NCI-H510A (cell line): ENCODE measurements around the gene CHN2.

Experiments
- DNase-seq: peaks from one replicate; lab custom pipeline; 2025; lab: John Stamatoyannopoulos, UW

The CHN2 gene

DNA sequence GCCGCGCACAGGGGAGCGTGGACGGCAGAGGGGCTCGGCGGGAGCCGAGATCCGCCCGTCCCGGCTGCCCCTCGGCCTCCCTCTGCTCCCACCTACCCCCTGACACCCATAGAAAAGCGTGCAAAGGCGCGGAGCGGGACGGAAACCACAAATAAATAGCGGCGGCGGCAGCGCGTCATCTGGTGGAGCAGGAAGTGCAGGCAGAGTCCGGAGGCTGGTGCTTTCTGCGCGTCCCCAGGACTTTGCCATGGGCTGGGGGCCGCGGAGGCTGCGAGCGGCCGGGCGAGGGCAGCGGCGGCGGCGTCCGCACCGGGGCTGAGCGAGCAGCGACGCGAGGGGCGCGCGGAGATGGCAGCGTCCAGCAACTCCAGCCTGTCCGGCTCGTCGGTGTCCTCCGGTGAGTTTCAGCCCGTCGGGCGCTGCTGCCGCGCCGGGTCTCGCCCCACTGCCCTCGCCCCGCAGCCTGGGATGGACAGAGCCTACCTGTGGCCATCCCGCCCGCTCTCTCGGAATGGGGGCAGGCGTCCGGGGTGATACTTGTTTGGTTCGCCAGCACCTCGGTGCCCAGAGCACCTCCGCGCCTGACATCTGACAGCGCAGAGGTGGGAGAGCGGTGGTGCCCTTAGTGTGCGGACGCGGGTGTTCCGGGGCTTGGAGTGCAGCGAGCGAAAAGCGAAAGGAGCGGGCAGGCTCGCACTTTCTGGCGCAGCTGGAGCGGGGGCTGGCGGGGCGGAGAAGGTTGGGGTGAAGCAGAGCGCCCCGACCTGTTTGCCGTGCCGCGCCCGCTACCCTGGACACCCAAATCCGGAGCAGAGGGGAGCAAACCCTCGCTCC, at the start of gene CHN2:
Gene CHN2, plus strand, starts transcription at position 182 of the 834 bp plus-strand sequence.
- DNase-seq, result peak; percentile 46

DNA sequence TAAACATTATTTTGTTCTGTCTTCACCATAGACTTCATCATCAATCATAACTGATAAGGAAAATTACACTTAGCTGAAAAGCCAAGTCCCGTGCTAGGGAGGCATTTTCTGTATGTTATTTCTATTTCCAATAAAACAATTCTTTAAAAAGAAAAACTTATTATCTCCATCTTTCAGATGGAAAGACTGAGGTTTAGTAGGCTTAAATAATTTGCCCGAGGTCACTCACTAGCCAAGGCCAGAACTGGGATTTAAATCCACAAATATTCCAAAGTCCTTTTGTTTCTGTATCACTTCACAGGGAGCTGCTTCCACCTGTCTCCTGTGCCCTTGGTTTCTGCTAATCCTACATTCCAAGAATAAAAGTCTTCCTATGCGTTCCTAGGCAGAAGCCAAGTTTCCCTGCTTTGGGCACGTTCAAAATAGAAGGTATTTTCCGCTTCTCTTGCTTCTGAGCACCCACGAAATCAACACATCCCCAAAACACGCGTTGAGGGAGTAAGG, 49.0 kb upstream of the CHN2 start:
- no peak for DNase-seq

DNA sequence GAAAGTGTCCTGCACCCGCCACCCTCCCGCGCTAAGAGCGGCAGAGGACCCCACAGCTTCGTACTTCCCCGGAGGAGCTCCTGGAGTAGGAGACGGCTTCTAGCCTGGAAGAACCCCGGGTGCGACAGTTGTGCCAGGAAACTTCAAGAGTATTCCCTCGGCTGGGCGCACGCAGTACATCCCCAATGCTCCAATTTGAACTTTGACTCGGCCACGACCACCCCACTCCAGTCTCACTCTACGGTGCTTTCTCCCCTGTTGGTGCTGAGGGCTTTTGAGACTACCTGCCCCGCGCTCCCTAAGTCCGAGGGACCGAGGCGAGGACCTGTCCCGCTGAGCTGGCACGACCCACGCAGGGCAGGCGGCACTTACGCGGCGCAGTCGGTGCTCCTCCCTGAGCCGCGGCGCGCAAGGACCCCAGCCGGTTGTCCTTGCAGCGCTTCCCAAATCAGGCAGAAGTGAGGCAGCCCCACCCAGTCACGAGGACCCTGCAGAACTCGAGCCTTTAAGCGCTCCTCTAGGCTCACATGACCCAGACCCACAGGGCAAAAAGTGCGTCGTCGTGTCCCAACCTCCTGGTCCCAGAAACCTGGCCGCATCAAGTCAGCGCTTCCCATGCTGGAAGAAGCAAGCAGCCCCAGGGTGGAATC, 48.4 kb upstream of the CHN2 start, which contains the start of gene CPVL:
Gene CPVL, minus strand, starts transcription at position 481 of the 650 bp plus-strand sequence. CDS start 25,476 bp downstream, outside the sequence.
- peak; percentile 6 for DNase-seq

DNA sequence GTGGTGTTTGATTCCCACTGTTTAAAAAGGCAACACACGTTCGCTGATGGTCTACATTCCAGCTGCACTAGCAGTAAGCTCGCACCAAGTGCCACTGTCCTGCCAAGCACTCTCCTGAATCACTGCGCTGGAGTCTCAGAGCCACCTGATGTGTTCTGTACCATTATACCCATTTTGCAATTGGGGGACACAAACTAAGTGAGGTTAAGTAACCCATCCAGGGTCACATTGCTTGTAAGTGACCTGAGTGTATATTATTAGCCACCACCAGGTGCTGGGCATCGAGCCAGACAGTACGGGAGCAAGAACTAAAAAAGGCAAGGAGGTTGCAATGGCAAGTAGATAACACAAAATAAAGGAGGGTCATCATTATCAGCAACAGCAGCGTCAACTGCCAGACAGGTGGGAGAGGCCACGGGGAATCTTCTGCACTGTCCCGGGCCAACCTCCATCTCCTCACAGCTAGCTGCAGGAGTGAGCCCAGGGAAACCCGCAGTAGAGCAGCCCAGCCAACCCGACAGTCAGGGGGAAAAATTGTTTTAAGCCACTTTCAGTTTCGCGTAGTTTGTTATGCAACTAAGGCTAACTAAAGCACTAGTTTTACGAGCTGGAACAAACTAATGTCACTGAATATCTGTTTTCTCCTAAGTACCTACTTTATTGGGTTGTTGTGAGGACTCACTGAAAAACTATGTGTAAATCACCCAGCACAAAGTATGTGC, 47.5 kb upstream of the CHN2 start:
- peak; percentile 1 for DNase-seq

DNA sequence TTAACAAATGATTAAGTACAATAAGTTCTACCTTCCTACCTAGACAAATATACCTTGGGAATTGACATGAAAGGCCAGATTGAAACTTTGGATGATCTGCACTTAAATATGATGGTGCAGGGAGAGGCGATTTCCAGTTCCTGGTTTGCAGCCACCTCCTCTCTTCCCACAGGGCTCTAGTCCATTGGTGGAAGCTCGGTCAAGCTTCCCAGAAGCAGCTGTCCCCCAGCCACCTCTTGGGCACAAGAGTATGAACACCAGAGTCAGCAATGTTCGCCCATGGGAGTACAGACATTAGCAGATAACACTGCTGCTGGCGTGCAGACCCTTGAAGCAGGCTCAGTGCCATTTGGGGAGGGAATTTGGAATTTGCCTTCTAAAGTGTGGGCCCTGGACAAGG, 46.8 kb upstream of the CHN2 start:
- DNase-seq, result no peak

DNA sequence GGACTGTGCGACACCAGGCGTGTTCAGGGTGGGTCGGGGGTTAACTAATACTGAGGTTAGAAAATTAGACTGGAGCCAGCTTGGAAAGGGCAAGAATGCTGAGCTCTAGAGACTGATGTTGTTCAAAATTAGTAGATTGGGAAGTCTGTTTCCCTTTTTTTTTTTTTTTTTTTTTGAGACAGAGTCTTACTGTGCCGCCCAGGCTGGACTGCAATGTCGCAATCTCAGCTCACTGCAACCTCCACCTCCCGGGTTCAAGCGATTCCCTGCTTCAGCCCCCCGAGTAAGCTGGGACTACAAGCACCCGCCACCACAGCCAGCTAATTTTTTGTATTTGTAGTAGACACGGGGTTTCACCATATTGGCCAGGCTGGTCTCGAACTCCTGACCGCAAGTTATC, 45.5 kb upstream of the CHN2 start:
- DNase-seq, result no peak

DNA sequence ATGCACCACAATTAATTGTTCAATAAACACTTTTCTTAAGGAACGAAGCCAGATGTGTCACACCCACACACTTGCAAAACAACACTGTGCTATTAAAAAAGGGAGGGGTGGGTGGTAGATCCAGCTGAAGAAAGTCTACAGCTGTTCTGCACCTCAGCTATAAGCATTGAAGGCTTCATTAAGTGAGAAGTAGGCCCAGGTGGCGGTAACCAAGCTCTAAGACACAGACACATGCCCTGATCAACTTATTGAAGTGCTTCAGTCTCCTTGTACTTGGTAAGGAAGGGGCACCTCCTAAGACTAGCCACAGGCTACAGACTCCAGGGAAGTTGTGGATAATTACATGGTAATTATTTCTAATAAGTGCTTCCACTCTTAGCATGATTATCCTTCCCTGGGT, 43.7 kb upstream of the CHN2 start:
- DNase-seq, result no peak

DNA sequence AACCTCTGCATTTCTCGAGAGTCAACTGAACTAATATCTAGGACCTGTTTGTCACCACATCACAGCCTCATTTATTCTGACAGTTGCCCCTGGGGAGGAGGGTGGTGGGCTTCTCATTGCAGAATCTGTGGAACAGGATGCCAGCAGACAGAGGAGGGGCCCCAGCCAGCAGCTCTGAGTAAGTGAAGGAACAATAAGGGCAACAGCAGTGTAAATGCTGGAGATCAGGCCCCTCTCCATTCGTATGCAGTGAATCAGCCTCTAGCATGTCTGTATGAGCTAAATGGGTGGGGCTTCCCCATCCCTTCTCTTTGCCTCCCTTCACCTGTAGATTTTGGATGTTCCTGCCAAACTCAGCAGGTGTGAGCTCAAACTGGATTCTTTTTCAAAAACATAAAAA, 40.5 kb upstream of the CHN2 start:
- no peak for DNase-seq

DNA sequence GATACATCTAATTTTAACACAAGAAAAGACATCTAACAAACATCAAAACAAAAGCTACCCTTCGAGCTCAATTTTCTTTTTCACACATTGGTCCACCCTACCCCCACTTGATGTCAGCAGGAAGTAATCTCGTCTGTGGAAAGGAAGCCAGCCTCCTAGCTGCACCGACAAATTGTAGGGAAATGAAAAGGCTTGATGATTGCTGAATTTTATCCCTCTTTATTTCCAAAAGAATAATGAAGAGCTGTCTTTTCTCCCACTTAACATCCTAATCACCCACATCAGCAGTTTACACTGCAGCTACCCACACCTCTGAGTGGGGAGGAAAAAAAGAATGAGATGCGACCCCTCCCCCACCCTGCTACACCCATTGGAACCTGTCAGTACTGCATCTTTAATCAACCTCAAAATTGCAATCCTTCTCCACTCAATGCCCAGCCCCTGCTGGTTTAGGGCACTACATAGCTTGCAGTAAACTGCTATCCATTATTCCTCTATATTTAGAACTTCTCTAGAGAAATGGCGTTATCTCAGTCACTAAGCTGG, 37.6 kb upstream of the CHN2 start:
- no peak for DNase-seq

DNA sequence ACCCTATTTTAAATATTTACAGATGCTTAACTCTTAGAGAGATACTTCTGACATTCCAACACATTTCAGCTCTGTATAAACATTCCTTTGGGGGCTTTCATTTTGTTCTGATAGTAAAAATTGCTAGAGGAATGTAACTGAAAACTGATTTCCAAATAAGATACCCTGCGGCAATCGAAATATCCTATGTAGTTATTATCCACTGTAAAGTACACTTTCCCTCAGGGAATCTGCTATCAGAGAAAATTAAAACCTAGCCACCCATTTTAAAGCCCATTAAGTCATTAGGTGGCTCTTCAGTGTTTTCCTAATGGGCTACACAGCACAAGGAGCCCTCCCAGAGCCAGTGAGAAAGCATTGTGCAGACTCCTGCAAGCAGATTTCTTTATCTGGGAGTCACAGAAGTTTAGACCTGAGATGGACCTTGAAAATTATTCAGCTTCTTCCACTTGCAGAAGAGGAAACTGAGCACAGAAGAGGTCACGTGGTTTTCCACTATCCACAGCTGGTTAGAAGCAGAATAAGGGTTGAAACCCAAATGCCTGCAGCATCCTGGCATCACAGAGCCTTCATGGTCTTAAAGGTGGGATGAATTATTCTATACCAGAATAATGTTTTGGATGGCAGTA, 35.7 kb upstream of the CHN2 start:
- no peak for DNase-seq

DNA sequence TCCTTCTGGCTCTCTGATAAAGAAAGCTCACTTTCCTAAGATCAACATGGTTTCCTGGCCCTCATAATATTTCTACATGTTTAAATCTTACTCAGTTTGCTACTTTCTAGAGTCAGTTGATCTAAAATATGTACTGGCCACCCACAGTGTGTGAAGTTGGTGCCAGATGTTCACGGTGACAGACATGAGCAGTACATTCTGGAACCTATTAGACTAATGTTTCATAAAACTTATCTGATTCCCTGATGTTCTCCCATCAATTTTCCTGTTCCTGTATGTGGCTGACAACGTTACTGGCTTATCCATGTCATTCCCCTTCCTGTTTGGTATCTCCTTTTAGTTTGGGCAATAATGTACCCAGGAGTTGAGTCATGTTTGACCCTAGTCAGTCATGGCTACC, 34.5 kb upstream of the CHN2 start:
- DNase-seq, result no peak

DNA sequence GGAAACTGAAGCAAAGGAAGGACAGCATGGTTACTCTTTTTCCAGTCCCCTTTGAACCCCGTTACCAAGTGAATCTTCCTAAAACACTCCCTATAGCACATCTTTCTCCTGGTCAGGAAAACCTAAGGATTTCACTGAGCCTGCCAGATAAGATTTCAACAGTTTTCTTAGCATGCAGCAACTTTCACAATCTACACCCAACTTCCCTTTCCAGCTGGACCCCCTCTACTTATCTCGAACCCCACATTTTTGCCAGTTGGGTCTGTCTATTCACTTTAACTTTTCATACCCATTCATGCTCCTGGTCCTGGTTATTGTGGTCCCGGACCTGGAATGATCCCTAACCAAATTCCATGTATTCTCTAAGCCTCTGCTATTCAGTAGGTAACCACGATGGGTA, 33.3 kb upstream of the CHN2 start:
- no peak for DNase-seq

DNA sequence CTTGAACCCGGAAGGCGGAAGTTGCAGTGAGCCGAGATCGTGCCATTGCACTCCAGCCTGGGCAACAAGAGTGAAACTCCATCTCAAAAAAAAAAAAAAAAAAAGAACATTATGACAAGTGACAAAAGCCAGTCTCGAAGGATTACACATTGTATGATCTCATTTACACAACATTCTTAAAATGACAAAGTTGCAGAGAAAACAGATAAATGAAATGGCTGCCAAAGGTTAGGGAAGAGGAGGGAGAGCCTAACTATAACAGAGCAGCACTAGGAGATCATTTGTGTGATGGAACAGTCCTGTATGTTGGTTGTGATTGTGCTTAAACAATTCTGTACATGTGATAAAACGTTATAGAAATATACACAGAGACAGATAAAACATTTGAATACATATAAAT, 32.0 kb upstream of the CHN2 start:
- DNase-seq, result no peak

DNA sequence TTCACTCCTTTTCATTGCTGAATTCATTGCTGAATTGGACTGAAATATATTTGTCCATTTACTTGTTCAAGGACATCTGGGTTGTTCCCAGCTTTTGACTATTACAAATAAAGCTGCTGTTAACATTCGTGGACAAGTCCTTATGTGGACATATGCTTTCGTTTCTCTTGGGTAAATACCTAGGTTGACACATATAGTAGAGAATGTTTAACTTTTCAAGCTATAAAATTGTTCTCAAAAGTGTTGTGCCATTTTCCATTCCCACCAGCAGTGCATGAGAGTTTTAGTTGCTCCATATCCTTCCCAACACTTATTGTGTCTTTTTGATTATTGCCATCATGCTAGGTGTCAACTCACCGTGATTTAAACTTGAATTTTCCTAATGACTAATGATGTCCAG, 30.7 kb upstream of the CHN2 start:
- no peak for DNase-seq

DNA sequence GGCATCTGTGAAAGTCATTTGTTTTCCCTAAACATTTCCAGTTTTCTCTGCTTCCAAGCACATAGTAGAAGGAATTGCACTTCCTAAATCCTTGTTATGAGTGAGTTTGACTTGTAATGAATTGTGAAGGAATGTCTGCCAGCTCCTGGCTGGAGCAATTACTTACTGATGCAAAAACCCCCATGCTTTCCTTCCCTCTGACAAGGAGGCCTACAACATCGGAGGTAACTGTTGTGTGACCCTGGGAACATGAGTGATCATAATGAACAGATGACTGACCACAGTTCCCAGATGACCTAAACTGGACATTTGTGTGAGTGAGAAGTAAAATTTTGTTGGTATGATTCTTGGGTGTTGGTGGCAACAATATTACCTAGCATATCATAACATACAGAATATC, 26.9 kb upstream of the CHN2 start:
- no peak for DNase-seq

DNA sequence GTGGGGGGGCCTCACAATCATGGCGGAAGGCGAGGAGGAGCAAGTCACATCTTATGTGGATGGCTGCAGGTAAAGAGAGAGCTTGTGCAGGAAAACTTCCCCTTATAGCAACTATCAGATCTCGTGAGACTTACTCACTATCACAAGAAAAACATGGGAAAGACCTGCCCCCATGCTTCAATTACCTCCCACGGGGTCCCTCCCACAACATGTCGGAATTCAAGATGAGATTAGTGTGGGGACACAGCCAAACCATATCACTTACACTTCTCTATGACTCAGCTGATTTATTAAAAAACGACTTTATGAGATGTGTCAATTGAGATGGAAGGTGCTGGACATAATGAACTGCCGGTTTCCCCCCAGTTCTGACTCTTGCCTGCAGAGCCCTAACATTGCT, 23.8 kb upstream of the CHN2 start:
- no peak for DNase-seq

DNA sequence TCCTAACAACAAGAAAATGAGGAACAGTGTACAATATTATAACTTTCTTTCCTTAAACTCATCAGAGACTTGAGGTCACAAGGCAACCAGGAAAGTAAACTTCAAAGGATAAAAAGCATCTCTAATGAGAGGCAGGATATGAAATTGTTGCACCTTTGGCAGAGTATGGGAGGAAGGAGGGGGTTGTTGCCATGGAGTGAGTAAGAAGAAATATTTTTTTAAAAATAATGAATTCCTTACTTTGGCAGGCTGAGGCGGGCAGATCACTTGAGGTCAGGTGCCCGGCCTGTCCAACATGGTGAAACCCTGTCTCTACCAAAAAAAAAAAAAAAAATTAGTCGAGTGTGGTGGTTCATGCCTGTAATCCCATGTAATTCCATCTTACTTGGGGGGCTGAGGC, 21.1 kb upstream of the CHN2 start:
- DNase-seq, result no peak

DNA sequence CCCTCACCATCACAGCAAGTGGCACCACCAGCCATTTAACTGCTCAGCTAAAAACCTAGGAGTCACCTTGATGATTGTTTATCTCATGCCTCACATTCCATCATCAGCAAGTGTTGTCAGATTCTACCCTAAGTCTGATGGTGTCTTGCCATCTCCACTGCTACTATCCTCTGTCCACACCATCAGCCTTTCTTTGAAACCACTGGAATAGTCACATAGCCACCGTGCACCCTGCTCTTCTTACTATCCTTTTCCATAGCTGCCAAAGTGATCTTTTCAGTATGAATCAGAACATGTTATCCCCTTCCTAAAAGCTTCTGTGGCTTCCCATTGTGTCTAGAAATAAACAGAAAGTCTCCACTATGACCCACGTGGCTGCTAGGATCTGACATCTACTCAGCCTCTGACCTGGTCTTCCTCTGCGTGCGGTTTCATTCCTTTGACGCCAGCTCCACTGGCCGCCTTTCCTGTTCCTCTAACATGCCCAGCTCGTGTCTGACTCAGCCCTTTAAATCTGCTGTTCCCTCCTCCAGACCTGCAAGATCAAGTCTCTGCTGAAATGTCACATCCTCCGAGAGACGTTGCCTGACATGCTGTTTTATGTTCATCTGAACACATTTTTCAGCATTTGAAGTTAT, 16.5 kb upstream of the CHN2 start:
- no peak for DNase-seq

DNA sequence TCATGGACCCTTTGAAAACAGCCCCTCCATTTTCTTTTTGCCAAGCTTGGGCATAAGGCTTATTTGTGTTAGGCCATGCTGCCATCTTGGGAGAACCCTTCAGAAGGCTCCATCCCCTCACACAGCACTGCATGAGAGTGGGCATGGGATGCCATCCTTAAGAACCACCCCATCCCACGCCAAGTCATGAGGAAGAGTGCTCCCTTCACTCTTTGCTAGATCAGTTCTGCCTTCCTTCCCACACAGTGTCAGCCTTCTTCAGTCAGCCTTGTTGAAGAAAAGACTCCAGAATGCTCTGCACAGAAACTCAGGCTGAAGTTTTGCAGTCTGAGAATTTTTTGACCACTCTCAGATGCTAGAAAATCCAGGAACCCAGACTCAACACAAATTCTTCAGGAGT, 15.5 kb upstream of the CHN2 start:
- no peak for DNase-seq

DNA sequence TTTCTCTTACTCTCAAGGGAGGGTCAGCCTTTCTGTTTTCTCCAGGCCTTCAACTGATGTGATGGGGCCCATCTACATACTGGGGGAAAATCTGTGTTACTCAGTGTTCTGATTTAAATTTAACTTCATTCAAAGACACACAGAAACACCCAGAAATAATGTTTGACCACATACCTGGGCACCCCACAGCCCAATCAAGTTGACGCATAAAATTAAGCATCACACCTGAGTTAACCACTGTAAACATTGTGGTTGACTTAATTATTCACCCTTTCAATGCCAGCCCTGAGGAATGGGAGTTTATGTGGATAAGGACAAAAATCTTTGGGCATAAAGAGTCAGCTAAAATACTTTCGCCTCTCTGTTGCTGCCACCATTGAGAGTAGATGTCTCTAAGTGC, 10.0 kb upstream of the CHN2 start:
- no peak for DNase-seq

DNA sequence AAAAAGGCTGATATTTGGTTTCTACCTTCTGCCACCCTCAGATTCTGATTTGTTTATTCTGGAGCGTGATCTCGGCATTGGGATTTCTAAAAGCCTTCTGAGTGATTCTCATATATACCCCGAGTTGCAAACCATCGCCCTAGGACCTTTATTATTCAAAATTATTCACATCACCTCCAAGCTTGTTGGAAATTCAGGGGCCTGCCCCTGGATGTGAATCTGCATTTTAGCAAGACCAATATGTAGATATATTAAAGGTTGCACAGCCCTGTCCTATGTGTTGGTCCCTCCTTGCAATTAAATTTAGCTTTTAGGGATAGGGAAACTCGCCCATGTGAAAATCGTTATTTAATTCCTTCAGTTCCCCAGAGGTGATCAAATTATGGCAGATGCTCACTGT, 9.0 kb upstream of the CHN2 start:
- no peak for DNase-seq
